Erythroblast (primary cell): ENCODE data around the gene ULK4.
"Not testable (repeated sequence)": the region's sequence is repeated elsewhere in the genome, so short reads cannot be mapped to it uniquely, and the experiment has no call there.

Experiments
- DNase-seq, 2 experiments: peaks; one replicate each; lab custom pipeline; 2025; lab: John Stamatoyannopoulos, UW
- GATA1 ChIP-seq: IDR thresholded peaks from 2 replicates; pipeline ENCODE4 v1.6.1; 2011; ENCODE audit warnings: low read depth, mild to moderate bottlenecking, control low read depth, low read length, moderate library complexity
- POLR2A ChIP-seq: IDR thresholded peaks from 2 replicates; pipeline ENCODE4 v1.6.1; 2011; ENCODE audit warnings: mild to moderate bottlenecking, low read length

The ULK4 gene

DNA sequence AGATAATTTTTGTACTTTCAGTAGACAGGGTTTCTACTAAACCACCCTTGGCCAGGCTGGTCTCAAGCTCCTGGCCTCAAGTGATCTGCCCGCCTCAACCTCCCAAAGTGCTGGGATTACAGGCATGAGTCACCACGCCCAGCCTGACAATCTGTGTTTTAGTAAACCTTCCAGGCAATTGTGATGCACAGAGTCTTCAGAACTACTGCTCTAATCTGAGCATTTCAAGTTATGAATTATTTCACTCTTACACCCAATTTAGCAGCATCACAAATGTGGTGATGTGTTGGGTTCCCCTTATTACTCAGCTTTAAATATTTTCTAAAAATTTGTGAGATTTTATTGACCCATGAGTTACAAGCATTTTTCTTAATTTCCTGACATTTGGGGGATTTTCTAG is 94.4 kb downstream of the ULK4 start:
- DNase-seq, result no peak
- TF ChIP-seq POLR2A, result no peak
- no peak for TF ChIP-seq GATA1

DNA sequence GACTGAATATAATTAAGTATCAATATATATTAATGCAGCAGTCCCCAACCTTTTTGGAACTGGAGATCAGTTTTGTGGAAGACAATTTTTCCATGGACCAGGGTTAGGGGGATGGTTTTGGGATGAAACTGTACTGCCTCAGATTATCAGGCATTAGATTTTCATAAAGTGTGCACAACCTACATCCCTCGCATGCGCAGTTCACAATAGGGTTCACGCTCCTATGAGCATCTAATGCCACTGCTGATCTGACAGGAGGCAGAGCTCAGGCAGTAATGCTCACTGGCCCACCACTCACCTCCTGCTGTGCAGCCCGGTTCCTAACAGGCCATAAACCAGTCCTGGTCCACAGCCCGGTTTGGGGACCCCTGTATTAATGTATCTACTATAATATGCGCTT is 95.6 kb downstream of the ULK4 start:
- DNase-seq, result no peak
- TF ChIP-seq GATA1 (no peak), POLR2A (no peak)

DNA sequence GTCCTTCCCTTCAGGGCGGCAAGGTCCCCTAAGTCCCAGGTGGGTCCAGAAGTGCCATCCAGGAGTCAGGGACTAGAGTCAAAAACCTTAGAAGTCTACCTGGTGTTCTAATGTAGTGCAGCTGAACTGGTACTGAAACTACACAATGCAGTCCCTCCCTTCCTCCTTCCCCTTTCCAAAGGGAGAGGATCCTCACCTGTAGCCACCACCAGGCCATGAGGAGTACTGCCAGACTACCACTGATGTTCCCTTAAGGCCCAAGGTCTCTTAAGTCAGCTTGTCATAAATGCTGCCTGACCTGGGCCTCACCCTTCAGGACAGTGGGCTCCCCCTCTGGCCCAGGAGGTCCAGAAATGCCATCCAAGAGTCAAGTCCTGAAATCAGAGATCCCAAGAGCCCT is 98.9 kb downstream of the ULK4 start:
- no peak for DNase-seq
- TF ChIP-seq GATA1 (no peak), POLR2A (no peak)

DNA sequence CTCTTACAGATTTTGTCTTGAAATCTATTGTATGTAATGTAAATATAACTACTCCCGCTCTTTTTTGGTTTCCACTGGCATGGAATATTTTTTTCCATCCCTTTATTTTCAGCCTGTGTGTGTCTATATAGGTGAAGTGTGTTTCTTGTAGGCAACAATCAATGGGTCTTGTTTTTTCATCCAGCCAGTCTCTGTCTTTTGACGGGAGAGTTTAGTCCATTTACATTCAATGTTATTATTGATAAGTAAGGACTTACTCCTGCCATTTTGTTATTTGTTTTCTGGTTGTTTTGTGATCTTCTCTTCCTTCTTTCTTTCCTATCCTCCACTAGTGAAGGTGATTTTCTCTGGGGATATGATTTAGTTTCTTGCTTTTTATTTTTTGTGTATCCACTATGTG is 101.4 kb downstream of the ULK4 start:
- not testable (repeated sequence) for DNase-seq

GRCh38 chr3:41854956-41855355 is 106.9 kb downstream of the ULK4 start:
- TF ChIP-seq POLR2A (no peak), GATA1 (no peak)
- no peak for DNase-seq

GRCh38 chr3:41853540-41854196 is 108.2 kb downstream of the ULK4 start:
- no peak for DNase-seq
- no peak for TF ChIP-seq POLR2A
- no peak for TF ChIP-seq GATA1

DNA sequence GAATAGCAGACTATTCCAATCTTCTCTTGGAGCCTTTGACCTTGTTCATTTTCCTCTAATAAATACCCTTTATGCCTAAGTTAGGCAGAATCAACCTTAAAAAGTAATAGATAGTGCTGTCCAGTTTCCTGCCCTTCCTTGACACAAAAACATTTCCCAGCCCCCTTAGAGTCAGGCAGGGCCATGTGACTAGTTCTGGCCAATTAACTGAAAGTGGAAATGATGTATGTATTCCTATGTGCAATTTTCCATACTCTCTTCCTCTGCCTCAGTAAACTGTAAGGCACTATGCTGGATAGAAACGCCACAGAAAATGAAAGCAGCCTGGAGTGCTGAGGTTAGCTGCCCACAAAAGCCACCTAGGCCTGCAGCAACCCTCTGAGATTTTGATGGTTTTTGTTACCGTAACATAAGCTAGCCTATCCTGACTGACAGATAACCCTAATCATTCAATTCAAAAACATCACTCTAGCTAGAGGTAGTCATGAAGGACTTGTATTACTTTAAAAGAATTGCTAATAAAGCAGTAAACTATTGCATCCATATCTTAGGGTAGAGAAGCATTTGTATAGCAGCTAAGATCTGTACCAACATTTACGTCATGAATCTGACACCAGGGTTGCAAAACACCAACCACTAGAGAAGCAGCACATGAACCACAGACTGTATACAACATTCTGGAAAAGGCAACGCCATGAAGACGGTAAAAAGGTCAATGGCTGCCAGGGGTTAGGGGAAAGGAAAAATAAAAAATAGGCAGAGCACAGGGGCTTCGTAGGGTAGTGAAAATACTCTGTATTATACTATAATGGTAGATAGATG is 112.9 kb downstream of the ULK4 start:
- no peak for DNase-seq

DNA sequence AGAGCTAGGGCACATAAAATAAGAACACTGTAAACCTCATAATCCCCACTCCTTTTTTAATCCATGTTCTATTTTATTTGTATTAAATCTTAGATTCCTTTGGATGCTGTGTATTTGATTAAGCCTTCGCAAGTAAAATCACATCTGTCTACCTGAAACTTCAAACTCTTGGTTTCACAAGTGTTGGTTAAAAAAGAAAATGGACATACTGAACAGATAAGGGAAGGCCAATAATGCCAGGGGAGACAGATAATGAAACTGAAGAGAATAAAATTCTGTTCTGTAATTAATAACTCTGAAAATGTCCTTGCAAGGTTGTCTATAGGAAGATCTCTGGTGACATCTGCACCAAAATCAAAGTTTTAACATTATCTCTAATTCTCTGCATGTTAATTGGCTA is 114.2 kb downstream of the ULK4 start:
- no peak for TF ChIP-seq GATA1
- no peak for TF ChIP-seq POLR2A
- DNase-seq, result no peak

More for the DNA sequence above, 112.9 kb downstream of the ULK4 start:
- TF ChIP-seq POLR2A (no peak), GATA1 (no peak)

DNA sequence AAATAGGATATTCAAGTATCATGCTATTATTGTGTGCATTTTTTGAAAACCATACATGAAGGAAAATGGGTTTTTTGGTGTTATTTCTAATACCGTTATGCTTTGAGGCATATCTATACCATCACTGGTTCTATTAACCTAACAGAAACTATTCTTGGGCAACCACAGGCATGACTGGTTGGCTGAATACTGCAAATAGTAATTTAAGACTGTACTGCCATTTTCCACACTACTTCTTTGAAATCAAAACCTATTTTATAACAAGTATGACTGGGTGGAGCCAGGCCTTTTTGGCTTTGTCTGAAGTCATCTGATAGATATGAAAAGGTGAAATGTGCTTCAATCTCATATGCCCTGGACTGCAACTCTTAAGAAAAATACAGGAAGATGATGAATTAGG is 115.1 kb downstream of the ULK4 start:
- no peak for DNase-seq

GRCh38 chr3:41845826-41846225 is 116.1 kb downstream of the ULK4 start:
- TF ChIP-seq POLR2A (no peak), GATA1 (no peak)
- no peak for DNase-seq

More for the DNA sequence above, 115.1 kb downstream of the ULK4 start:
- TF ChIP-seq POLR2A, result no peak
- TF ChIP-seq GATA1, result no peak

DNA sequence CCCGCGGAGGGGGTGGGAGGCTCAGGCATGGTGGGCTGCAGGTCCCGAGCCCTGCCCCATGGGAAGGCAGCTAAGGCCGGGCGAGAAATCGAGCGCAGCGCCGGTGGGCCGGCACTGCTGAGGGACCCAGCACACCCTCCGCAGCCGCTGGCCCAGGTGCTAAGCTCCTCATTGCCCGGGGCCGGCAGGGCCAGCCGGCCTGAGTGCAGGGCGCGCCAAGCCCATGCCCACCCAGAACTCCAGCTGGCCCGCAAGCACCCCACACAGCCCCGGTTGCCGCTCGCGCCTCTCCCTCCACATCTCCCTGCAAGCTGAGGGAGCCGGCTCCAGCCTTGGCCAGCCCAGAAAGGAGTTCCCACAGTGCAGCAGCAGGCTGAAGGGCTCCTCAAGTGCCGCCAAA is 117.6 kb downstream of the ULK4 start:
- not testable (repeated sequence) for DNase-seq

GRCh38 chr3:41840936-41841668 is 120.8 kb downstream of the ULK4 start:
- DNase-seq, result not testable (repeated sequence)

- no peak for DNase-seq
- TF ChIP-seq GATA1 (no peak), POLR2A (no peak)
These were observed 125.4 kb downstream of the ULK4 start for GRCh38 chr3:41836360-41837134.

DNA sequence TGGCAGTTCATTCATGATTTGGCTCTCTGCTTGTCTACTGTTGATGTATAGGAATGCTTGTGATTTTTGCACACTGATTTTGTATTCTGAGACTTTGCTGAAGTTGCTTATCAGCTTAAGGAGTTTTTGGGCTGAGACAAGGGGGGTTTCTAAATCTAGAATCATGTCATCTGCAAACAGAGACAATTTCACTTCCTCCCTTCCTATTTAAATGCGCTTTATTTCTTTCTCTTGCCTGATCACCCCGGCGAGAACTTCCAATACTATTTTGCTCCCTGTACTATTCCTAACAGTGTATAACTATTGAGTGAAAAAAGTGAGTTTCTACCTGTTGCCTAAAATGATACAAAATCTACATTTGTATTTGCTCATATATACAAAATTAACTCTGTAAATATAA is 128.3 kb downstream of the ULK4 start:
- TF ChIP-seq POLR2A (no peak), GATA1 (no peak)
- no peak for DNase-seq
